SIG-M5 treated with dmso at 0.1 percent for 504 hours (cell line): ENCODE data around the gene CUL1.

Experiments
- DNase-seq: peaks from one replicate; lab custom pipeline; 2025; ENCODE audit not compliant: unreplicated experiment; lab: John Stamatoyannopoulos, UW

Gene CUL1

DNA sequence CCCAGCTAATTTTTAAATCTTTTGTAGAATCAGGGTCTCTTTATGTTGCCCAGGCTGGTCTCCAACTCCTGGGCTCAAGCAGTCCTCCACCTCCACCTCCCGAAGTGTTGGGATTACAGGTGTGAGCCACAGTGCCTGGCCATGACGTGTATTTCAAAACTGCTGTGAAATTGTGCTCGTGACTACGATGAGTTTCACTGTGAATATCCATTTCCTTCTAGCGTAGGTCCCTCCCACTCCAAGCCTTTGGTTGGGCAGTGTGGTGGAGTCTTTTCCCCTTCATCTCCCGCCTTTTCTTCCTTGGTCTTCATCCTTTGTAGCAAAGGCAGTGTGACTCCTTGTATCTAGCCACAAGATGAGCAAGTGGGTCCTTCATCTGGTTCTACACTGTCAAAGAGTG, 56.2 kb downstream of the CUL1 start:
- no peak for DNase-seq

DNA sequence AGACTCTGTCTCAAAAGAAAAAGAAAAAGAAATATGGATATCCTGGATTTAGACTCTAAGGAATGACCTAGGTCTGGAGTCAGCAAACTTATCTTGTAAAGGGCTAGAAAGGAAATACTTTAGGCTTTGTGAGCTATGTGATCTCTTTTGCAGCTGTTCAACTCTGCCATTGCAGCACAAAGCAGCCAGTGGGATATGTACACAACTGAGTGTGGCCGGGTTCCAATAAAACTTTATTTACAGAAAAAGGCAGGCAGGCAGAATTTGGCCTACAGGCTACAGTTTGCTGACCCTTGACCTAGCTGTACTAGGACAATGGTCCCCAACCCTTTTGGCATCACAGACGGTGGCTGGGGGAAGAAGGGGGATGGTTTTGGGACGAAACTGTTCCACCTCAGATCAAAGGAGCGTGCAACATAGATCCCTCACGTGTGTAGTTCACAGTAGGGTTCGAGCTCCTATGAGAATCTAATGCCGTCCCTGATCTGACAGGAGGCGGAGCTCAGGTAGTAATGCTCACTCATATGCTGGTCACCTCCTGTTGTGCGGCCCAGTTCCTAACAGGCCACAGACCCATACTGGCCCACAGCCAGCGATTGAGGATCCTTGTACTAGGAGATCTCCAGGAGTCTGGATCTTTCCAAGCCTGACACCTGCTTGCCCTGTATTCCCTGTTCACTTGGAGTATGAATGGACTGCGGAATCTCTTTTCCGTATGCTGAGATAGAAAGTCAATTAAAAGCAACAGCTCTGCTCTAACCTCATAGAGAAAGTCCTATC, 63.0 kb downstream of the CUL1 start:
- no peak for DNase-seq

DNA sequence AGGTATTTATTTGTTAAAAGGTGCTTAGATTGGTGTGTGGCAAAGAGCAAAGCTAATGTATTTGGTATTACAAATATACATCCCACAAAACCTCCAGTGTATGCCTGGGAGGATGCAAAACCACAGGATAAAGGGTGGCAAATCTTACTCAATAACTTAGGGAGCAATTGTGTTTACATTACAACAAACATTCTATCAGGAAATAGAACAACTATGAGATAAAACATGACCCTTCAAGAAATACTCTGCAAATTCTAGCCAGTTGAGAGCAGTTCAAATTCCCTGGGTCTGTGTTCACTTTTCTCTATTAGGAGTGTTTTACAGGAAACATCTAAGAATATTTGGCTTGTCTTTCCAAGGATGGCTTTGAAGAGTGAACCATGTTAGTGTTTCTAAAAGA, 64.9 kb downstream of the CUL1 start:
- no peak for DNase-seq

DNA sequence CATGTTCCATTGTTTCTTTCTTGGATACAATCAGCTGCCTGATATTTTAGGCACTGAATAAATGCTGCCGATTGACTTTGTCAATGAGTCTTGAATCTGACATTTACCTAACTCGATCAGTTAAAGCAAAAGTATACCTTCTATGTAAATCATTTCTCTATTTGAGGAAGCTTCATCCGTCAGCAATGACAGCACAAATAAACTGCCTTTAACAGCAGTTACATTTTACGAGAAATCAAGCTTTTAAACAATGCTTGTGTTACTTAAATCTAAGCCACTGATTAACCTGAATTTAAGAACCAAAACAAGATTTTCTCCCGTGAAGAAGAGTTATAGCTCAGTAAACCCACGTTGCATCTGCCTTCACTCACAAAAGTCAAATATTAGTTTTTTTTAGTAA, 71.3 kb downstream of the CUL1 start:
- DNase-seq, result no peak

DNA sequence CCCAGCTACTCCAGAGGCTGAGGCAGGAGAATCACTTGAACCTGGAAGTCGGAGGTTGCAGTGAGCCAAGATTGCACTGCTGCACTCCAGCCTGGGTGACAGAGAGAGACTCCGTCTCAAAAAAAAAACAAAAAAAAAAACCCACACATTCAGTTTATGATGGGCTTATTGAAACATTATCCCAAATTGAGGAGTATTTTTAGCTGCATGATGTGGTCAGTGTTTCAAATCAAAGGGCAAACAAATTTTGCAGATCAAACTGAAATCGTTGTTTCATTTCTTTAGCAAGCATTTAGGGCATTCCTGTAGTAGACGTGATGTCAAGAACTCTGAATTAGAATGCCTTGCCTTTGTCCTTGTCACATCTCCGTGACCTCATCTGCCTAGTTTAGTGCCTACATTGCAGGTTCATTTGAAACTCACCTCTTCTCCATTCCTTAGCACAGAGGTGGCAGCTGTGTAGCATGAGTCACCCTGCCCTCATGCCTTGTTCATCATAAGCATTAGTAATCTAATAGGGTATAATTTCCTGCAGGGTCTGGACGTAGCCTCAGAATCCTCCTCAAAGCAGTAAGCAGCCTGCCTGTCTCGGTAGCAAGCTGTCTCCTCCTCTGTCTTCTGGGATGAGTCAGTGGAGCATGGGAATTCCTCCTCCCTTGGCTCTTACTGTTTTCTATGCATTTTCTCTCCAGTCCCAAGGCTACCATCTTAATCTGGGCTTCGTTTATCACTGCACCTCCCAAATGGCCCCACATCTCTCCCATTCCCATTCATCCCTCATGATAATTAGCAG, 73.8 kb downstream of the CUL1 start:
- no peak for DNase-seq

DNA sequence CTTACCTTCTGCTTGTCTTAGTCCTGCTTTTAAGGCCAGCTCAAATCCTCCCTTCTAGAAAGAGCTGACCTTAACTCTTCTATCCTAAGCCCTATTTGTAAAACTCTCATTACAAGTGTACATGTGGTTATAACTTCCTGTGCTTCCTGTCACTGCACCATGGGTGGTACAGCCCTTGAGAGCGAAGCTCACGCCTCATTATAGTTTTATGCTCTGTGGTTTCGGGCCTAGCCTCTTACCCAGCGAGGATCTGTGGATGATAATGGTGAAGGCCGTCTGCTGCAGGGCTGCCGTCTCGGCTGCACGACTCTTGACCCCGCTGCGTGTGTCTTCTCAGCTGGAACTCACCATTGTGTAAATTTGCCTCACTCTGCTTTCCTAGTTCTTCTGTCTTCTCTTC, 74.6 kb downstream of the CUL1 start:
- no peak for DNase-seq

DNA sequence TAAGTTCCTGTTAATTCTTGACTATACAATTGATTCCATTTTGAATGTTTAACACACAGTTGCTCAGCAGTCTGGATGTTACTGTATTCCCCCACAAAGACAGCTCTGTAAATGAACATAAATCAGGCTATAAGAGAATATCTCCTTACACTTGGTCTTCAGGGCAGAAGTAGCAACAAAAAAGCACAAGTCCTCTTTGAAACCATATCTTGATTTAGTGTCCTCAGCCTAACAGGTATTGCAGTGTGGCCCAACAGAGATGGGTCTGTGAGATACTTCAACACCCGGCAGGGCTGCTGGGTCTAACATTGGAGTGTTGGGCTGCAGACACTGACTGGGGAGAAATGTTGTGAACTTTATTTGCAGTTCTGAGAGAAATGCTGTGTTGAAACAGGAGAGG, 75.8 kb downstream of the CUL1 start:
- DNase-seq, result no peak

DNA sequence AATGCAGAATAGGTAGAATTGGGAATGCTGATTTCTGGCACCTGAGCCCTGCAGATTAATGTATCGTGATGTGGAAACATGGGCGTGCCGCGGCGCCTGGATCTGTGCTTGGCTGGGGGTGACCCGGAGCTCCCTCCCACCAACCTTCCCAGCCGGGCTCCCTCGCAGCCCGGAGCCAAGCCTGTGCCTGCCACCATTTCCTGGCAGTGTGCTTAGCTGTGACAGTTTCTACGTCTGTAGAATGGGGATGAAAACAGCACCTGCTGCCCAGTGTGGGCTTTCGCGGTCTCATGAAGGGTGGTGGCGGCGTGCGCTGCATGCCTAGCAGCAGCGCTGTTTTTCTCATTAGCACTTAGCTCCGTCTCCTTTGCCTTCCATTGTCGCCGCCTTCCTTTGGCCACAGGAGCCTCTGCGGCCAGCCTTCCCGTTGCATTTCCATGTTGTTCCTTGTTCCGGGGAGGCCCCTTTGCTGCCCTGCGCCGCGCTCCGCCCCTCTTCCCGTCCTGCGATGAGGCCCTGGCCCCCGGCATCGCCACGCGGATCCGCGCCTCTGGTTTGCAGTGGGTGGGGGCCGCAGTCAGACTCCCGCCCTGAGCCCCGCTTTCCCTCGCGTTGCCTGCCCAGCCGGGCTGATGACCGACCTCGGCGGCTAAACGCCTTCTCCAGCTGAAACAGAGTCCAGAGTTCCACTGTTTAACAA, 84.2 kb downstream of the CUL1 start:
- no peak for DNase-seq

DNA sequence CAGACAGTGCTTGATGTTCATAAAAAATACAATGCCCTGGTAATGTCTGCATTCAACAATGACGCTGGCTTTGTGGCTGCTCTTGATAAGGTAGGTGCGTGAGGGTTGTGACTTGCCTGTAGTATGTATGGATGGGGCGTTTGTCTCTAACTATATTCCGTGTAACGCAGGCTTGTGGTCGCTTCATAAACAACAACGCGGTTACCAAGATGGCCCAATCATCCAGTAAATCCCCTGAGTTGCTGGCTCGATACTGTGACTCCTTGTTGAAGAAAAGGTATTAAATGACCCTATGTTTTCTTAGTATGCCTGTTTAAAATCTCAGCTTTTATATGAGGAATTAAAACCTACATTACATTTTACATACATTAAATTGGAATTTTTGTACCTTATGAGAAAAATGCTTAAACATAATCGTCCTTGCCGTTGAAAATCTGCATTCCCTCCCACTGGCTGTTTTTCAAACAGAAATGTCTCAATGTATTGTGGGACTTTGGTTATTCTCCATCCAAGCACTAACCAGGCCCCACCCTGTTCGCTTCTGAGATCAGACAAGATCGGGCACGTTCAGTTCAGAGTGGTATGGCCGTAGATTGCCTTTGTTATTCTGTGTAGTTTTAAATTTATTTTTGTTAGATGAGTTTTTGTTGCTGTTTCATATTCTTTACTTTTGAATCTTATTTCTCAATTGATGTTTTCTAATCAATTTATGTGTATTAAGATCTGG, 85.3 kb downstream of the CUL1 start:
- DNase-seq, result no peak

DNA sequence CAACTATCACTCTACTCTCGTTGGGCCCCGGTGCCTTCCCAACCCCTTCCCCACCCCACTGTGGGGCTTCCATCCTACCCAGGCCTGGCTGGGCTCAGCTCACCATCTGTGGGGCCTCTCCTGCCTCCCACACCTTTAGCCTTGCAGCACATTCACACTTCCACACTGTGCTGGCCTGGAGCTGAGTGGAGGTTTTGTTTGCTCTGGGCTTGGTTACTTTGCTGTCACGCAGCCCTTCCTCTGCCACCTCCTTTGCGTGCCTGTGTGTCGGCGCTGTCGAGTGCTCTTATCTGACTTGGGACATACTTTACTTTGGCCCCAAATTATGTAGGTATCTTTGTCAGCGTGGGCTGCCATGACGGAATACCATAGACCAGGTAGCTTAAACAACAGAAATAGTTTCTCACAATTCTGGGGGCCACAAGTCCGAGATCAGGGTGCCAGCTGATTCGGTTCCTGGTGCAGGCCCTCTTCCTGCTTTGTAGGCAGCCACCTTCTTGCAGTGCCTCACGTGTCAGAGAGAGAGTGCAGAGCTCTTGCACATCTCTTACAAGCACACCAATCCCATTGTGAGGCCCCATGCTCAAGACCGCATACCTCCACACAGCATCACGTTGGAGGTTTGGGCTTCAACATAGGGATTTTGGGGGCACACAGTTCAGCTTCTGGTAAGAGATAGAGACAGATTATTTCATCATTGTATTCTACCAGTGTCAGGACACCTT, 89.0 kb downstream of the CUL1 start:
- no peak for DNase-seq

DNA sequence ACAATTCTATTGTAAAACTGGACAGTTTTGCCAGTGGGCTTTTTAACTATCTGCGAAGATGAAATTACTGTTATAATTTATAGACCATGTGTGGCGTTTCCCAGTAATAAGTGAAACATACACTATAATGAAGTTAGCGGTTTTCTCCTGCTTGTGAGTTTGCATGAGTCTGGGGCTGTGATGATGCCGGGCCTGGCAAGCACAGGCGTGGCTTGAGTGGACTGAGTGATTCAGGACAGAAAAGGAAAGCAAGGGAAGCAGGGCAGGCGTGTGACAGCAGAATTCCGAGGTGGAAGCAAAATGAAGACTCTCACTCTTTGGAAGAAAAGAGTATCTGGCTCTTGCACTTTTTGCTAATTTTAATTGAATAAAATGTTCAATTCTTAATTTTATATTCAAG, 90.5 kb downstream of the CUL1 start:
- no peak for DNase-seq

DNA sequence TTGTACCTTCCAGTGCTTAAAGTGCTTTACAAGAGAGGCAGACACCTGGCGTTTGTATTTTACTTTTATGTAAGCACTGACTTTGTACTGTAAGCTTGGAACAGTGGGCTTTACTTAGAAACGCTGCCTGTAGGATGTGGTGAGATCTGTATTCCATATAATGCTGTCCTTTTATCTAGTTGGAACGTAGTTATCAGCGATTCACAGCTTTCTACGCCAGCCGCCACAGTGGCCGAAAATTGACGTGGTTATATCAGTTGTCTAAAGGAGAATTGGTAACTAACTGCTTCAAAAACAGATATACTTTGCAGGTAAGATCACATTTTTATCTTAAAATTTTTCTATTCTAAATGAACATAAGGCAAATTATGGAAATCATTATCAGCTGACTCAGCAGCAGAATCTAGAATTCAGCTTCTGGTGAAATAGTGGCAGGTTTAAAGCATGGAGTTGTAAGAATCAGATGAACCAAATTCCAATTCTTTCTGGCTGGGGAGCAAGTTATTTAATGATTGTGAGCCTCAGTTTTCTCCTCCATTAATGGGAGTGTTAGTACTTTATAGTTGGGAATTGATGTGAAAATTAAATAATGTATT, 91.5 kb downstream of the CUL1 start:
- DNase-seq, result no peak

DNA sequence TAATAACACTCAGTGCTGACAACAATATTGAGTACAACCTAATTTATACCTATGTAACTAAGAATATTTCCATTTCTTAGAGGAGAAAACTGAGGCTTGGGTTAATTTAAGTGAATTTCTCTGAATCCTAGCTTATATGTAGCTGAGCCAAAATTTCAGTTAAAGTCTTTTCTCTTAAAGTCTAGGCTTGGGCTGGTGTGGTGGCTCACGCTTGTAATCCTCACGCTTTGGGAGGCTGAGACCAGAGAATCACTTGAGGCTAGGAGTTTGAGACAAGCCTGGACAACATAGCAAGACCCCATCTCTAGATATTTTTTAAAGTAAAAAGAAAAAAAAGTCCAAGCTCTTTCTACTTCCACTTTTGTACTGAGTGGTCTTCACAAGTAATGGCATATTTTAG, 92.1 kb downstream of the CUL1 start:
- no peak for DNase-seq

DNA sequence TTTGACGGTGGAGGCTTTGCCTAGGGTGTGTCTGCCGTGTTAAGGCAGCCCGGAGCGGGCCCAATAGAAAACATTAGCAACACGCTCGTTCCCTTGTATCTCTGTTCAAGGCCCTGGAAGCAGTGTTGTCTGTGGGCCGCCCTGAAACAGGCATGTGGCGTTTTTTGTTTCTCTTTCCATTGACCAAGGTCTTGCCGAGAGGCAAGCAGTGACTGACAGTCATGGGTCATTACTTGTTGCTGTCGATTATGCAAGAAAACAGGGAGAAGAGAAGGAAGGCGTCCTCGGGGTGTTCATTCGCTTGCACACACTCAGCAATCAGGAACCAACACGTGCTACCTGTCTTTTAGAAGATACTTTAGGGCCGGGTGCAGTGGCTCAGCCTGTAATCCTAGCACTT, 92.8 kb downstream of the CUL1 start:
- DNase-seq, result no peak

DNA sequence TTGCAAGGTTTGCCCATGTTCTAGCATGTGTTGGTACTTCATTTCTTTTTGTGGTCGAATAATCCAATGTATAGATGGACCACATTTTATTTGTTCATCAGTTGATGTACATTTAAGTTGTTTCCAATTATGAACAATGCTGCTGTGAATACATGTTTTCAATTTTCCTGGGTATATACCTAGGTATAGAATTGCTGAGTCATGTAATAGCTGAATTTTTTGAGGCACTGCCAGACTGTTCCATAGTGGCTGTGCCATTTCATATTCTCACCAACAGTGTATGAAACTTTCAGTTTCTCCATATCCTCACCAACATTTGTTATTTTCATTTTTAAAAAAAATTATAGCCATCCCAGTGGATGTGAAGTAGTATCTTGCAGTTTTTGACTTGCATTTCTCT, 94.9 kb downstream of the CUL1 start:
- DNase-seq, result no peak

DNA sequence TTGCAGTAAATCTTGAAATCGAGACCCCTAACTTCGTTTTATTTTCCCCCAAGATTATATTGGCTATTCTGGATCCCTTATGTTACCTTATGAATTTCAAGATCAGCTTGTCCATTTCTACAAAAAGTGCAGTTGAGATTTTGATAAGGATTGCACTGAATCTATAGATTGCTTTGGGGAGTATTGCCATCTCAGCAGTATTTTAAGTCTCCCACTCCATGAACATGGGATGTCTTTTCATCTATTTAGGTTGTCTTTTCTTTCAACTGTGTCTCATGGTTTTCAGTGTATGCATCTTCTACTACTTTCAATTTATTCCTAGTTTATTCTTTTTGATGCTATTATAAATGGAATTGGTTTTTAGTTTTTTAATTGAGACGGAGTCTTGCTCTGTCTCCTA, 95.8 kb downstream of the CUL1 start:
- no peak for DNase-seq

DNA sequence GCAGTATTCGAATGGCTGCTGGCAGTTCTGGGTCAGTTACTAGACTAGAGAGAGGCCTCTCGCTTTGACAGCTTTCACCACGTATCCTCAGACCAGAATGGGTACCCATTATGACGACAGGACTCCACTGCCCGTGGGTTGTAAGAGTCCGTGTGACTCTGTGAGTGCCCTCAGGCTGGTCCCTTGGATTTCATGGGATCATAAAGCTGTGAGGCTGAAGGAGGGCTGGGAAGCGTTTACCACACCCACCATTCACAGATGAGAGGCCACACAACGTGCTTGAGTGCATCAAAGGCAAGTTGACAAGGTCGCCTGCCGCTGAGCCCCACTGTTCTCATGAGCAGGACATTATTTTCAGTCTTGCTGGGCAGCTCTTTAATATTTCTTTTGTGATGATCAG, 98.1 kb downstream of the CUL1 start:
- no peak for DNase-seq

DNA sequence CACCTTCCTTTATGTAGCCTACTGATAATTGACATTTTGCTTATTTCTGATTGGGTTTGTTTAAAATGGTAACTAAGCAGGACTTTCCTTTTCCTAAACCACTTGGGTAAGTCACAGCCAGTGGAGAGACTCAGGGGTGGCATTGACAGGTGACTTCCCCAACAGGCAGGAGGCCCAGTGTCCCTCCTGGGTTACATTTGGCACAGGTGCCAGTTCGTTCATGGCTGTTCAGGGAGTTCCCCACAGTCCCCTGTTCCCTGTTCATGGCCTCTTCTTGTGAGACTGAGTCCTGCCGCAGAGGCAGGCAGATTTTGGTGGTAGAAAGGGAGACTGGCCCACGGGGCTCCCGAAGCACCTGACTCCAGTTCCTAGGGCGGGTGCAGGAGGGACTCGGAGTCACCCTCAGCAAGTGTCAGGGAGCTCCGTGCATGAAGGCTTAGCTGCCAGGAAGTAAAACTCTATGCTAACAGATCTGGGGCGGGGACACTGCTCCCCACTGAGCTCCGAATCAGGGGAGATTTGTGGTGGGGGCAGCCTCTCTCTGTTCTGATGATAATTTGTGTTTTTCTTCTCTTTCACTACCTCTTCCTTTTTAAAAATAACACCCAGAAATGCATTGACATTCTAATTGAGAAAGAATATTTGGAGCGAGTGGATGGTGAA, 101.3 kb downstream of the CUL1 start:
- no peak for DNase-seq

DNA sequence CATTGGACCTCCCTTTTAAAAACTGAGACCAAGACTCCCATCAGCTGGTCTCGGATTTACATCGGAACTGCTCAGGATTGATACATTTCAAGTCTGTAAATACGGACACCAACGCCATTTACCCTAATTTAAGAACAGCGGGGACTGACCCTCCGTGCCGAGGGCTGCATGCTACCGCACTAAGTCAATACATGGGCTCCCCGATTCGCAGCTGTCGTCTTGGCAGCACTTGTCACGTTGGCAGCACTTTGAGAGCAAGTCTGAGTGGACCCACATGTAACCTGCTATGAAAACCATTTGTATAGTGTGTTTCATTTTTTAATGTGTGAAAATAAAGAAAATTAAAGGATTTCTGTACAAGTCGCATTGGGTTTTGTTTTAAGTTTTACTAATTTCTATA, 102.0 kb downstream of the CUL1 start:
- no peak for DNase-seq

DNA sequence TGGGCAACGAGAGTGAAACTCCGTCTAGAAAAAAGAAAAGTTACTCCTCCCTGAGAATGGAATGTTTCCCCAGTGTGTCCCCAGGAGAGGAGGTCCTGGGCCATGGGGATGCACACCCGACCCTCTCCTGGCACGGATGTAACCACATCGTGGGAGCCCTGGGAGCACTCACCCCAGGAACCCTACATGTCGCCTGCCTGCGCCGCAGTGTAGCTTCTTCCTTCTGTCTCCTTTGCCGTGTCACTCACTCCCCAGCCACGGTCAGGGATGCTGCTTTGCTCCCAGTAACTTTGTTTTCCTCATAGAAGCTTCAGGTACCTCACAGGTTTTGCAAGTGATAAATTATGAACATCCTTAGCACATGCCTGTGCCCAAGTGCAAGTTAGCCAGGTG, 103.4 kb downstream of the CUL1 start:
- no peak for DNase-seq
